D721Med (cell line): ENCODE results near the gene ARID3B.

Experiments used
- DNase-seq: peaks from one replicate; pipeline ENCODE4 v3.0.0; 2011; ENCODE audit warnings: low spot score; ENCODE audit not compliant: insufficient read length
- FAIRE-seq: peaks from 2 replicates; lab custom pipeline; 2011; peaks lifted over from hg19 to GRCh38; lab: Jason Lieb, UNC
- TF ChIP-seq, protein P1 (sequence below): IDR thresholded peaks from 2 replicates; pipeline ENCODE4 v1.5.1; 2012; ENCODE audit warnings: mild to moderate bottlenecking, control low read depth; ENCODE audit not compliant: insufficient read depth; ENCODE audit errors: missing control alignments

The ARID3B gene

GRCh38 chr15:74643665-74644204 is 102.7 kb downstream of the ARID3B start:
- no peak for FAIRE-seq
- TF ChIP-seq, protein P1, sequence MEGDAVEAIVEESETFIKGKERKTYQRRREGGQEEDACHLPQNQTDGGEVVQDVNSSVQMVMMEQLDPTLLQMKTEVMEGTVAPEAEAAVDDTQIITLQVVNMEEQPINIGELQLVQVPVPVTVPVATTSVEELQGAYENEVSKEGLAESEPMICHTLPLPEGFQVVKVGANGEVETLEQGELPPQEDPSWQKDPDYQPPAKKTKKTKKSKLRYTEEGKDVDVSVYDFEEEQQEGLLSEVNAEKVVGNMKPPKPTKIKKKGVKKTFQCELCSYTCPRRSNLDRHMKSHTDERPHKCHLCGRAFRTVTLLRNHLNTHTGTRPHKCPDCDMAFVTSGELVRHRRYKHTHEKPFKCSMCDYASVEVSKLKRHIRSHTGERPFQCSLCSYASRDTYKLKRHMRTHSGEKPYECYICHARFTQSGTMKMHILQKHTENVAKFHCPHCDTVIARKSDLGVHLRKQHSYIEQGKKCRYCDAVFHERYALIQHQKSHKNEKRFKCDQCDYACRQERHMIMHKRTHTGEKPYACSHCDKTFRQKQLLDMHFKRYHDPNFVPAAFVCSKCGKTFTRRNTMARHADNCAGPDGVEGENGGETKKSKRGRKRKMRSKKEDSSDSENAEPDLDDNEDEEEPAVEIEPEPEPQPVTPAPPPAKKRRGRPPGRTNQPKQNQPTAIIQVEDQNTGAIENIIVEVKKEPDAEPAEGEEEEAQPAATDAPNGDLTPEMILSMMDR: no peak
- no peak for DNase-seq

DNA sequence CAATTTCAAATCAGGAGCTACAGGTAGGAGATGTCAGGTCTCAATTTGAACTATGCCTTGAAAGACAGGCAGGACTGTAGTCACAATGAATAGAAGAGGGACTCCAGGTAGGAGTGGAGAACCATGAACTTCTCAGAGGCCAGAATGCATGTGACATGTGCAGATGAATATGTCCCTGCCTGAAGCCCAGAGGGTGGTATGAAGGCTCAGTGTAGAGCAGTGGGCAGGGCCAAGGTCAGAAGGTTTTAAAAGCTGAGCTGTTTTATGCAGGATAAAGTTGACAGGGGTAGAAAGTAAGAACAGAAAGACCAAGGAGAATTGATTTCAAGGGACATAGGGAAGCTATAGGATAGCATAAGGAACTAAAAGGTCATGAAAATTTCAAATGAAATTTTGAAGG is 105.5 kb downstream of the ARID3B start:
- no peak for FAIRE-seq
- DNase-seq: no peak
- TF ChIP-seq, protein P1: no peak
